ENCODE results near the gene OR2L5.

DNA sequence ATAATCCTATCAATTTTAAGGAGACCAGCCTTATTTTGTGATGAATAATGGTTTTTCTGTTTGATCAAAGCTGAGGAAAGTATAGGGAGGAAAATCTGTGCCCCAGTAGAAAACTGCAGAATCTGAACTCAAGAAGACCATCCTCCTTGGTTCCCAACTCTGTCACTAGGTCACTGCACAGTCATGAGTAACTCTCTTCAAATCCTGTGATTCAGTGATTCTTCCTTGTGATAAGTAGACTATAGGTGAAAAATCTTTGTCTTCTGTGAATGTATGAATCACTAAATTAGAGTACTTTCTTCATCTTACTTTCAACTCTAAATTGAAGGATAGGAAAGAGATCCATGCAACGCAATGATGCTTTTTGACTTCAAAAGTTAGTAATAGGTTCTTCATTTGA is 13.3 kb upstream of the OR2L5 start:
- TF ChIP-seq KDM5A (IDR thresholded peaks at IDR 0.05) (no peak), CBX8 (IDR thresholded peaks at IDR 0.05) (no peak), RNF2 (IDR thresholded peaks at IDR 0.05; ENCODE audit: borderline replicate concordance, low read depth) (no peak), BHLHE40 (IDR thresholded peaks at IDR 0.05; ENCODE audit: low read depth, low read length) (no peak), POLR2A (IDR thresholded peaks at IDR 0.05; ENCODE audit: low read length) (no peak), ZNF302 (CRISPR knock-in tag; IDR thresholded peaks at IDR 0.05) (no peak), POLR2AphosphoS2 (conservative IDR thresholded peaks at IDR 0.05; ENCODE audit: low read length) (no peak), JUNB (IDR thresholded peaks at IDR 0.05) (no peak), RAD21 (conservative IDR thresholded peaks at IDR 0.05 in 1 of 2, IDR thresholded peaks at IDR 0.05 in 1 of 2) (no peak), HDAC2 (IDR thresholded peaks at IDR 0.05) (no peak), JUN (IDR thresholded peaks at IDR 0.05) (no peak), CHD2 (IDR thresholded peaks at IDR 0.05; ENCODE audit: low read length, partially characterized antibody) (no peak)
- TF ChIP-seq, protein P1, sequence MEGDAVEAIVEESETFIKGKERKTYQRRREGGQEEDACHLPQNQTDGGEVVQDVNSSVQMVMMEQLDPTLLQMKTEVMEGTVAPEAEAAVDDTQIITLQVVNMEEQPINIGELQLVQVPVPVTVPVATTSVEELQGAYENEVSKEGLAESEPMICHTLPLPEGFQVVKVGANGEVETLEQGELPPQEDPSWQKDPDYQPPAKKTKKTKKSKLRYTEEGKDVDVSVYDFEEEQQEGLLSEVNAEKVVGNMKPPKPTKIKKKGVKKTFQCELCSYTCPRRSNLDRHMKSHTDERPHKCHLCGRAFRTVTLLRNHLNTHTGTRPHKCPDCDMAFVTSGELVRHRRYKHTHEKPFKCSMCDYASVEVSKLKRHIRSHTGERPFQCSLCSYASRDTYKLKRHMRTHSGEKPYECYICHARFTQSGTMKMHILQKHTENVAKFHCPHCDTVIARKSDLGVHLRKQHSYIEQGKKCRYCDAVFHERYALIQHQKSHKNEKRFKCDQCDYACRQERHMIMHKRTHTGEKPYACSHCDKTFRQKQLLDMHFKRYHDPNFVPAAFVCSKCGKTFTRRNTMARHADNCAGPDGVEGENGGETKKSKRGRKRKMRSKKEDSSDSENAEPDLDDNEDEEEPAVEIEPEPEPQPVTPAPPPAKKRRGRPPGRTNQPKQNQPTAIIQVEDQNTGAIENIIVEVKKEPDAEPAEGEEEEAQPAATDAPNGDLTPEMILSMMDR (IDR thresholded peaks at IDR 0.05): no peak
- TF ChIP-seq, protein P2, sequence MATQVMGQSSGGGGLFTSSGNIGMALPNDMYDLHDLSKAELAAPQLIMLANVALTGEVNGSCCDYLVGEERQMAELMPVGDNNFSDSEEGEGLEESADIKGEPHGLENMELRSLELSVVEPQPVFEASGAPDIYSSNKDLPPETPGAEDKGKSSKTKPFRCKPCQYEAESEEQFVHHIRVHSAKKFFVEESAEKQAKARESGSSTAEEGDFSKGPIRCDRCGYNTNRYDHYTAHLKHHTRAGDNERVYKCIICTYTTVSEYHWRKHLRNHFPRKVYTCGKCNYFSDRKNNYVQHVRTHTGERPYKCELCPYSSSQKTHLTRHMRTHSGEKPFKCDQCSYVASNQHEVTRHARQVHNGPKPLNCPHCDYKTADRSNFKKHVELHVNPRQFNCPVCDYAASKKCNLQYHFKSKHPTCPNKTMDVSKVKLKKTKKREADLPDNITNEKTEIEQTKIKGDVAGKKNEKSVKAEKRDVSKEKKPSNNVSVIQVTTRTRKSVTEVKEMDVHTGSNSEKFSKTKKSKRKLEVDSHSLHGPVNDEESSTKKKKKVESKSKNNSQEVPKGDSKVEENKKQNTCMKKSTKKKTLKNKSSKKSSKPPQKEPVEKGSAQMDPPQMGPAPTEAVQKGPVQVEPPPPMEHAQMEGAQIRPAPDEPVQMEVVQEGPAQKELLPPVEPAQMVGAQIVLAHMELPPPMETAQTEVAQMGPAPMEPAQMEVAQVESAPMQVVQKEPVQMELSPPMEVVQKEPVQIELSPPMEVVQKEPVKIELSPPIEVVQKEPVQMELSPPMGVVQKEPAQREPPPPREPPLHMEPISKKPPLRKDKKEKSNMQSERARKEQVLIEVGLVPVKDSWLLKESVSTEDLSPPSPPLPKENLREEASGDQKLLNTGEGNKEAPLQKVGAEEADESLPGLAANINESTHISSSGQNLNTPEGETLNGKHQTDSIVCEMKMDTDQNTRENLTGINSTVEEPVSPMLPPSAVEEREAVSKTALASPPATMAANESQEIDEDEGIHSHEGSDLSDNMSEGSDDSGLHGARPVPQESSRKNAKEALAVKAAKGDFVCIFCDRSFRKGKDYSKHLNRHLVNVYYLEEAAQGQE (IDR thresholded peaks at IDR 0.05): no peak
